ENCODE results near the gene UBE2D2.

GRCh38 chr5:139574641-139575312 lies 13.6 kb downstream of the UBE2D2 start:
- no peak for TF ChIP-seq POLR2A (IDR thresholded peaks at IDR 0.05; ENCODE audit: low read depth, low read length)
- TF ChIP-seq TAF1 (IDR thresholded peaks at IDR 0.05; ENCODE audit: low read depth, low read length) = no peak
- no peak for TF ChIP-seq POLR2AphosphoS5 (IDR thresholded peaks at IDR 0.05; ENCODE audit: low read depth, low read length)
- TF ChIP-seq PAX5 (IDR thresholded peaks at IDR 0.05; ENCODE audit: insufficient read depth, low read length, severe bottlenecking) = no peak
- no peak for TF ChIP-seq SPI1 (IDR thresholded peaks at IDR 0.05; ENCODE audit: low read depth, low read length)
- TF ChIP-seq POU2F2 (IDR thresholded peaks at IDR 0.05; ENCODE audit: low read depth, low read length) = no peak

All from GM12891 (cell line).